GM18873 (cell line): ENCODE measurements around the gene CNTROB.

Source experiments
- ATAC-seq: cut with Tn5 transposase; IDR thresholded peaks from one replicate; pipeline ENCODE4 v1.9.1; 2021; ENCODE audit warnings: mild to moderate bottlenecking, moderate library complexity, moderate number of reproducible peaks; ENCODE audit not compliant: unreplicated experiment, low FRiP score

The CNTROB gene

GRCh38 chr17:7903154-7904103, 28.6 kb upstream of the CNTROB start:
- ATAC-seq: no peak

DNA sequence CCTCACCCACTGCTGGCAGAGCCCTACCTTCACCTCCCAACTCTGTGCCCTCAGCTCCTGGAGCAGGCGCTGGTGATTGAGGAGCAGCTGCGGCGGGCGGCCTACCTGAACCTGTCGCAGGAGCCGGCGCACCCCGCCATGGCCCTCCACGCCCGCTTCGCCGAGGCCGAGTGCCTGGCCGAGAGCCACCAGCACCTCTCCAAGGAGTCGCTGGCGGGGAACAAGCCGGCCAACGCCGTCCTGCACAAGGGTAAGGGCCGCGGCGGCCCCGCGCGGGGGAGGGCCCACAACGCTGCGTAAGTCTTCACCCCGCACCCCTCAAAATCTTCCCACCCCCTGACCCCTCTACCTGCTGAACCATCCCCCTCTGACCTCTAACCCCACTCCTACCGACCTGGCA, 22.9 kb upstream of the CNTROB start:
- no peak for ATAC-seq

DNA sequence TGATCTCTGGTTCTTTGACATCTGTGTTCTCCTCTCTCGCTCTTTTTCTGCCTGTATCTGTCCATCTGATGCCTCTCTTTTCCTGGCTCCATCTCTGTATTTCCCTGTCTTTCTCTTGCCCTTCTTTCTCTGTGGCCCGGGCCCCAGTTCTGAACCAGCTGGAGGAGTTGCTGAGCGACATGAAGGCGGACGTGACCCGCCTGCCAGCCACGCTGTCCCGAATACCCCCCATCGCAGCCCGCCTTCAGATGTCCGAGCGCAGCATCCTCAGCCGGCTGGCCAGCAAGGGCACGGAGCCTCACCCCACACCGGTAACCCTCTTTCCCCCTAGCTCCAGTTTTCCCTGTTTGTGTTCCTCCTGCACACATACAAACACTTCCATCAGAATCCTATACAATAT, 21.7 kb upstream of the CNTROB start:
- no peak for ATAC-seq

DNA sequence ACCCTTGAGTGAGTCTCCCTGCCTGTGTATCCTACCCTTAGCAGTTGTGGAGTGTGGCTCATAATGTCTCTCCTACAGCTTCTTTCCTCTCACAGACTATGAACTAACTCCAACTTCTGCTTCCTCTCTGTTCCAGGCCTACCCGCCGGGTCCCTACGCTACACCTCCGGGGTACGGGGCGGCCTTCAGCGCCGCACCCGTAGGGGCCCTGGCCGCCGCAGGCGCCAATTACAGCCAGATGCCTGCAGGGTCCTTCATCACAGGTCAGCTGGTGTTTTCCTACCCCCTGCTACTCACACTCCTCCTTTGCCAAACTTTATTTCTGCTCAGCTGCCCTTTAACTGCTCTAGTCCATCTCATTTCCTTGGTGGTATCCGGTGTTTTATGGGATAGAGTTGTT, 21.3 kb upstream of the CNTROB start:
- no peak for ATAC-seq

- ATAC-seq: no peak
Observed at GRCh38 chr17:7911116-7911515, 20.9 kb upstream of the CNTROB start.

DNA sequence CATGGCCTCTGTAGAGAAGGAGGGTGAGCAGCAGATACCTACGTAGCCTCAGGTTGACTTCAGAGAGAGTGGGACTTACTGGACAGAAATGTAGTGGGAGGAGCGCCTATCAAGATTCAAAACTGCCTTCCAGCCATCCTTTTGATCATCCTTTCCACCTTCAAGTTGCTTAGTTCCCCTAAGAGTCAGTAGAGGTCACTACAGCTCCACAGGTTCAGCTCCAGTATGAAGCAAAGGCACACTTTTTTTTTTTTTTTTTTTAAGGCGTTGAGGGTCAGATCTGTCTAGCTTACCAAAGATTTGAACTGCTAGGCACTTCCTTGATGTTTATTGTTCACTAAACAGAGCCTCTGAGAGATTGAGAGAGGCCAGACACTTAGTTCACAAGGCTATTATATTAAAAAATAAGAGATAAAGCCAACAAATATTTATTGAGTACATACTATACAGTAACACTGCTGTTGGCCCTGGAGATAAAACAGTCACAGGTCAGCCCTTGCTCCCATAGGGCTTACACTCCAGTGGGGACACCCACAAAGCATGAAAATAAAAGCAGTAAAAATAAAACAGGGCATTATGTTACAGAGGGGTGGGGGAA, 19.0 kb upstream of the CNTROB start:
- no peak for ATAC-seq

DNA sequence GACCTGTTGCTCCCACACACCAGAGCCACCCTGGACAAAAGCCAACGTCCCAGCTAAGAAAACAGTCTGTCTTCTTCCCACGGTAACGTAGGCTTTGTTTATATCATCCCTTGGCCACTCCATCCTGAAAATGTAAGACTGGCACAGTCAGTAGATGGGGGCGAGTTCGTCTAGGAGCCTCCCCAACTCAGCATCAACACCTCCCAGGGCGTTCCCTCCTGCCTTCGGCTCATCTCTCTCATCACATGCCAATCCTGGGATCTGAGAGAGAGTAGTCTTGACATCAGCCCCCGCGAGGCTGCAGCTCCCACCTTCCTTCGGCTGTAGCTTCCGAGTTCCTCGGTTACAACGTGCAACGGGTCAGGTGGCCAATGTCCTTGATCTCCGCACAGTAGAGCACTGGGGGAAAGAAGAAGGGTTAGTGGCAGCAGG, 16.8 kb upstream of the CNTROB start:
- ATAC-seq: no peak

DNA sequence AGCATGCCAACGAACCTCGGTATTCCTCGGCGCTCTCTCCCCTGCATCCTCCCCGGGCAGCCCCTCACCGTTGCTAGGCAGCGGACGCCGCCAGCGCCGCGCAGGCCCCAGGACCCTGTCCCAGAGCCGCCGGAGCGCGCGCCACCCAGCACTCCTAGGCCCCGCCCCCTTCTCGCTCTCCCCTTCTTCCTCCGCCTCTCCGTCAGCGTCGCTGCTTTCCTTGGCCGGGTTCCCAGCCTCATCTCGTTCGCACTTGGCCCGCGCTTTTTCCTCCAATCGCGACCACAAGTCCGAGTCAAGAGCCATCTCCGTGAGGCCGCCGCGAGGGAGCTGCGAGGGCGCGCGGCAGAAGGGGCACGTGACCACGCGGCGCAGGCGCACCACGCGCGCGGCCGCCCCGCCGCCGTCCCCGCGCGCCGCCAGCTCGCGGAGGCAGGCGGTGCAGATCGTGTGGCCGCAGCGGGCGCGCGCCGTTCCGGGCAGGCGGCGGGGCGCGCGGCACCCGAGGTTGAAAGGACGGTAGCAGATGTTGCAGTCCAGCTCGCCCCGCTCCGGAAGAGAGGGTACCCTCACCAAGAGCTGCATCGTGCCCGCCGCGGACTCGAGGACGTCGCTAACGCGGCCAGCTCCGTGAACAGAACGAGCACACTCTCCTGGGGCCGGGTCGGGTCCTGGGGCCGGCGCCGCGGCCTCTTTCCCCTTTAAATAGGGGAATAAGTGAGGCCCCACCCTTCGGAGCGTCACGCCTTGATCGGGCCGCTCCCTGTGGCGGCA, 16.2 kb upstream of the CNTROB start, which contains the start of gene RNF227:
Gene RNF227 (minus strand): TSS at position 679 of the 774 bp plus-strand sequence. CDS start 94 bp downstream, at position 585.
- no peak for ATAC-seq

- ATAC-seq: no peak
Observed at GRCh38 chr17:7916385-7916682, 15.7 kb upstream of the CNTROB start.

DNA sequence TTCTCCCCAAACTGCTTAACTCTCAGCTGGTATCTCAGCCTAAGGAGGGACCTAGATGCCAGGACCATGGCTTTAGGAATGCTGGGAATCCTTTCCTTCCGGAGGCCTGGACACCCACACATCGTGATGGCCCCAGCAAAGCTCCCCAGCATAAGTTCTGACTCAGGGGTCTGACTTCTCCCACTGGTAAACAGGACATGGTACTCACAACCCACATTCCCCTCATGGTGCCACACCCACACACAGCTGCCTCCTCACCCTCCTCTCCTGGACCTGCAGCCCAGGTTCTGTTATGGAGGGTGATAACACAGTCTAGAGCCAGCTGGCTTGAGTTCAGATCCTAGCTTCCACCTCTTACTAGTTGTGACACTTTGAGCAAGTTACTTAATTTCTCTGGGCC, 15.2 kb upstream of the CNTROB start:
- ATAC-seq: no peak

DNA sequence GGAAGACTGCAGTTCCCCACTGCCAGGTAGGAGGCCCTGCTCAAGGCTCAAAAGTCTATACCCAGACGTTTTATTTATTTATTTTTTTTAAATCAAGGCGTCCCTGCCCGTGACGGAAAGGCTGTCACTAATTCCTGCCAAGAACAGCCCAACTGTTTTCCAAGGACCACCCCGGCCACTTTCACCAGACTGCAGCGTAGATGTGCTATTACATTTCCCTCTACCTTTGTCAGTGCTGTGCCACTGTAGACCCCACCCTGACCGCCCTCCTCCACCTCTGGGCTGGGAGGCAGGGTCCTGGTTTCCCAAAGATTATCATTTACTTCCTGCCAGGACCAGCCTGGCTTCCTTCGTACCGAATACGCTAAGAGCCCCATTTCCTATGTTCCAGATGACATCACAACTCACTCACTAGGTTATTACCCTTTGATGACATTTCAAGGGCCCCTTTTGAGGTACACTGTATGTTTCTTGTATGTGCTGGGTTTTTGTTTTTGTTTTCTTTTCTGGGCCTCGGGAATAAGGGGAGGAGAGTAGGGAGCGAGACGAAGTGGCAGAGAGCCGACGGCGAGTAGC, 9.6 kb upstream of the CNTROB start:
- no peak for ATAC-seq

DNA sequence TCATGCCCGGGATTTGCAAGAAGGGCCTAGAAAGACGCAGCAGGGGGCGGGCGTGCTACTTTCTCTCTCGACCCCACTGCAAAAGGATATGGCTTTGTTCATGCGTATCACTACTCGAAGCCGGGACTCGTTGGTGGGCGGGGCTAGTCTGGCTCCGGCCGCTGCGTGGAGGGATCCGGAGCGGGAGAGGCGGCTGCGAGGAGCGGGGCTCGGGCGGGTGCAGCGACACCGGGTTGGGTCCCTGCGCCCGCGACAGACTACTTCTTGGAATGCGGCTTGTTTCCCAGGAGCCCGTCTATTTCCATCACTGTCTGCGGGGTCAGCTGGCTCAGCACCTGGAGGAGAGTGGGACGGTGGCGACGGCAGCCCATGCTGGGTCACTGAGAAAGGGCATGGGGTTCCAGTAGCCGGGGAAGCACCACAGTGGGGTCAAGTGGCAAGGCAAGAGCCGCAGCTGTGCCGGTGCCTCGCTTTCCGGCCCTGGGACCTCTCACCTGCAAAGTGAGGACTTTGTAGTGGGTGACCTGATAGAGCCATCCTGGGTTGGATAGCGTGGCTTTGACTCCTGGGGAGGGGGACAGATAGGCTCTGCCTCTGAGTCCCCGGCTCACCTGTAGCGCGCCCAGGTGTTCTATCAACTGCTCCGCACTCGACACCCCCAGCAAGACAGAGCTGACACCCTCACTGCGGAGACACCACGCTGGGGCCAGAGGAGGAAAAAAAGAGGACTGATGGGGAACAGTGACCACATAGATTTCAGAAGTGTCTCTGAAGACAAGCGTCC, 9.0 kb upstream of the CNTROB start:
- ATAC-seq: no peak

GRCh38 chr17:7927596-7927995, 4.4 kb upstream of the CNTROB start:
- no peak for ATAC-seq

GRCh38 chr17:7929158-7930023, 2.6 kb upstream of the CNTROB start, which contains the start of gene KCNAB3:
KCNAB3 (minus strand) TSS chr17:7929856; CDS start chr17:7929435, 421 bp downstream.
- no peak for ATAC-seq

DNA sequence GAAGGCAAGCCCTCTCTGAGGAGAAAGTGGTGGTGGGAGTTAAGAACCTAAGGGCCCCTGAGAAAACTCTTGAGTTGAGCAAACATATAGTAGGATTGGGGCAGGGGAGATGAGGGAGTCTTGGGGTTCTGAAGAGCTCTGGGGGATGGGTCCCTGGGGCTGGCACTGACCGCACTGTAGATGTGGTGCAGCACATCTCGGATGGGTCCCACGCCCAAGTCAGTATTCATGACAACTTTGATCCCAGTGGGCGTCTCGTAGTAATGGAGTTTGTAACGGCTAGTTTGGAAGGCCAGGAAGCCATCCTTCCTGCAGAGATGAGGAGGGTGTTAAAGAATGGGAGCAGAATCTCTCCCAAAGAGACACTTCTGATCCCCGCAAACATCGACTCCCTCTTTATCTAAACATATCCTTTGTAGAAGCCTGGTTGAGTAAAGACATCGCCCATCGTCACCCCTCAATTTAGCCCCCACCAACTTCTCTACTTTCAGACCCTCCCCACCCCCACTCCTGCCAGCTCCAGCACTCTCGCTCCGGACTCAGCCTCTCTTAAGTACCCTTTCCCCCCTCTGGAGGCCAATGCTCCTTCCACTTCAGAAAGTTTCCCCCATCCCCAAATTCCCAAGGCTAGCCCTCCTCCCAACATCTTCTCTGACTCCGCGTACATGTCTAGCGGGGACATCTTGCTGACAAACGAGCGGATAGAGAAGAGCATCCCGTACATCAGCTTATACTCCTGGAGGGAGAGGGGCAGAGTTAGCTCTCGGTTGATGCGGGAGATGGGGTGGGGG, 970 bp upstream of the CNTROB start:
- ATAC-seq: no peak

GRCh38 chr17:7932483-7932891, 481 bp downstream of the CNTROB start:
- no peak for ATAC-seq

DNA sequence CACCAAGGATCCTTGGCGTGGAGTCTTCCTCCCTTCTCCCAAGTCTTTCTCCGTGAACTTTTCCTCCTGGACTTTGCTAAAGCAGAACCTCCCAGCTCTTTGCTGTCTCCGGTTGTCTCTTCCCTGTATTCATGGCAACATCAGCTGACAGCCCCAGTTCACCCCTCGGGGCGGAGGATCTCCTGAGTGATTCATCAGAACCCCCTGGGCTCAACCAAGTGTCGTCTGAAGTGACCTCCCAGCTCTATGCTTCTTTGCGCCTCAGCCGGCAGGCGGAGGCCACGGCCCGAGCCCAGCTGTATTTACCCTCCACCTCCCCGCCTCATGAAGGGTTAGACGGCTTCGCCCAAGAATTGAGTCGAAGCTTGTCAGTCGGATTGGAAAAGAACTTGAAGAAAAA, 943 bp downstream of the CNTROB start:
- no peak for ATAC-seq

DNA sequence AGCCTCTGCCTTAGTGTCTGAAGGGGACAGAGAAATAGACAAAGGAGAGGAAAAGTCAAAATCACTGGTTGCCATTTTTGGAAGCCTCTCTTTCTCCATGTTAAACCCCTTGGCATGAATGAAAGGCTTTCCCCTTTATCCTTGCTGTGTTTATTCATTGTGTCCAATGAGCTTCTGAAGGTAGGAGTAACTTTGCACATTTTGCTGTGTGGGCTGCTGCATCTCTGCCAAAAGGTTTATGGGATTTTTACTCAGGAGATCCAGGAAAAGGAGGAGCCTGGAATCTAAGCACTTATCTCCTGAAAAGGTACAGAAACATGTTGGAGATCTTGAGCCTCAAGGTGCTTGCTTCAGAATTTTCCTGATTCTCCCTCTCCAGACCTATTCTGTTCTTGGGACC, 3.9 kb downstream of the CNTROB start:
- no peak for ATAC-seq
